H1 (cell line): ENCODE measurements around the gene PXT1. TPM values are rescaled to one million over a fixed set of nuclear protein-coding genes. Genes with fewer than 3 reads are reported as not detected.

Experiments used
- CTCF ChIA-PET: fragments of 300-600 bp; sonication (Branson Sonifier 250); formaldehyde crosslinking; loops from one replicate; lab custom pipeline; 2021; ENCODE audit not compliant: partially characterized antibody; lab: Charles Lee
- POLR2A ChIA-PET: fragments of 300-600 bp; sonication (Branson Sonifier 250); formaldehyde crosslinking; loops from one replicate; lab custom pipeline; 2021; ENCODE audit warnings: inconsistent platforms; ENCODE audit not compliant: partially characterized antibody; lab: Charles Lee
- DNase-seq, 2 experiments: peaks; one replicate each; pipeline versions ENCODE4 v3.0.0 to v3.0.0-alpha.2; 2010 to 2022; ENCODE audit warnings: low spot score in 2 of 2, low read depth in 1 of 2, mixed read lengths in 1 of 2
- FAIRE-seq: peaks from 2 replicates; lab custom pipeline; 2011; peaks lifted over from hg19 to GRCh38; lab: Jason Lieb, UNC
- H2AFZ ChIP-seq: 2 replicates; pipeline ENCODE4 v1.8.1; 2012; ENCODE audit warnings: low read length, inconsistent platforms
- H2AK5ac ChIP-seq: 2 replicates; pipeline ENCODE4 v1.6.1; 2013; ENCODE audit warnings: low read depth, low read length
- H2BK120ac ChIP-seq: replicated peaks from 2 replicates; pipeline ENCODE3; 2013; ENCODE audit warnings: low read depth, low read length, inconsistent platforms
- H2BK12ac ChIP-seq: 2 replicates; pipeline ENCODE4 v1.6.1; 2013; ENCODE audit warnings: low read depth, low read length
- H2BK15ac ChIP-seq: 2 replicates; pipeline ENCODE4 v1.6.1; 2013; ENCODE audit warnings: low read length
- H2BK20ac ChIP-seq: 2 replicates; pipeline ENCODE4 v1.6.1; 2013; ENCODE audit warnings: low read length
- H2BK5ac ChIP-seq: 2 replicates; pipeline ENCODE4 v1.6.1; 2013; ENCODE audit warnings: low read depth, low read length
- H3K14ac ChIP-seq: 2 replicates; pipeline ENCODE4 v1.6.1; 2013; ENCODE audit warnings: inconsistent platforms; ENCODE audit not compliant: insufficient read length
- H3K18ac ChIP-seq: 2 replicates; pipeline ENCODE4 v1.6.1; 2013; ENCODE audit warnings: low read length; ENCODE audit errors: extremely low read depth
- H3K23ac ChIP-seq: 2 replicates; pipeline ENCODE4 v1.6.1; 2013; ENCODE audit warnings: inconsistent platforms; ENCODE audit not compliant: insufficient read length
- H3K23me2 ChIP-seq: 2 replicates; pipeline ENCODE4 v1.6.1; 2013; ENCODE audit warnings: low read depth, low read length
- H3K27ac ChIP-seq: 2 replicates; pipeline ENCODE4 v1.6.1; 2011; ENCODE audit warnings: low read depth, low read length, inconsistent platforms
- H3K27me3 ChIP-seq, 4 experiments: replicated peaks in 1 of 4; 1 replicate in 1 of 4; 2 replicates in 3 of 4; pipeline versions ENCODE4 v1.6.1 to v1.8.1; 2011 to 2013; ENCODE audit warnings: low read length in 3 of 4, mild to moderate bottlenecking in 3 of 4, inconsistent platforms in 2 of 4, mixed read lengths in 2 of 4, moderate library complexity in 1 of 4; ENCODE audit not compliant: control insufficient read depth in 3 of 4, insufficient read depth in 3 of 4; ENCODE audit errors: extremely low read depth in 1 of 4
- H3K36me3 ChIP-seq, 4 experiments: 2 replicates each; pipeline versions ENCODE4 v1.6.1 to v1.8.1; 2011 to 2013; ENCODE audit warnings: mild to moderate bottlenecking in 4 of 4, low read length in 3 of 4, moderate library complexity in 2 of 4, control low read depth in 1 of 4, inconsistent platforms in 1 of 4; ENCODE audit not compliant: insufficient read depth in 4 of 4, control insufficient read depth in 2 of 4
- H3K4ac ChIP-seq: replicated peaks from 2 replicates; pipeline ENCODE3; 2013; ENCODE audit warnings: low read length, low read depth, mixed read lengths, inconsistent platforms; ENCODE audit not compliant: insufficient read length
- H3K4me1 ChIP-seq, 4 experiments: replicated peaks in 1 of 4; 1 replicate in 1 of 4; 2 replicates in 3 of 4; pipeline versions ENCODE4 v1.6.1 to v1.8.1; 2011 to 2013; ENCODE audit warnings: low read length in 3 of 4, inconsistent platforms in 2 of 4, mixed read lengths in 1 of 4; ENCODE audit not compliant: insufficient read depth in 4 of 4, control insufficient read depth in 3 of 4
- H3K4me2 ChIP-seq, 2 experiments: 2 replicates each; pipeline versions ENCODE4 v1.6.1 to v1.8.1; 2011 to 2013; ENCODE audit warnings: low read depth in 2 of 2, low read length in 2 of 2, control low read depth in 1 of 2, inconsistent platforms in 1 of 2, mild to moderate bottlenecking in 1 of 2; ENCODE audit not compliant: insufficient read depth in 1 of 2
- H3K4me3 ChIP-seq, 4 experiments: fragments of 200-600, 300-600 bp in 1 of 4; sonication (generic), shearing (Covaris generic), sonication (Bioruptor Twin) in 1 of 4; 2 replicates each; pipeline versions ENCODE4 v1.5.1 to v1.8.1; 2011 to 2016; ENCODE audit warnings: low read length in 4 of 4, low read depth in 3 of 4, control low read depth in 2 of 4, inconsistent platforms in 2 of 4, mild to moderate bottlenecking in 2 of 4, mixed read lengths in 1 of 4, moderate library complexity in 1 of 4; ENCODE audit not compliant: insufficient read depth in 2 of 4; ENCODE audit errors: extremely low read depth in 1 of 4
- H3K56ac ChIP-seq: replicated peaks from 2 replicates; pipeline ENCODE3; 2013; ENCODE audit warnings: low read depth, mild to moderate bottlenecking, mixed read lengths, low read length, inconsistent platforms; ENCODE audit not compliant: insufficient read length
- H3K79me1 ChIP-seq: 2 replicates; pipeline ENCODE4 v1.6.1; 2013; ENCODE audit warnings: low read depth, low read length, control low read depth
- H3K79me2 ChIP-seq, 2 experiments: 2 replicates each; pipeline versions ENCODE4 v1.6.1 to v1.8.1; 2012 to 2013; ENCODE audit warnings: low read length in 2 of 2, mild to moderate bottlenecking in 2 of 2, inconsistent platforms in 1 of 2; ENCODE audit not compliant: insufficient read depth in 2 of 2, control insufficient read depth in 1 of 2
- H3K9ac ChIP-seq, 4 experiments: replicated peaks in 1 of 4; 1 replicate in 1 of 4; 2 replicates in 3 of 4; pipeline versions ENCODE4 v1.6.1 to v1.8.1; 2011 to 2013; ENCODE audit warnings: low read depth in 3 of 4, low read length in 3 of 4, control low read depth in 2 of 4, mild to moderate bottlenecking in 2 of 4, moderate library complexity in 2 of 4, inconsistent platforms in 1 of 4; ENCODE audit errors: extremely low read depth in 1 of 4
- H3K9me3 ChIP-seq, 2 experiments: 2 replicates each; pipeline versions ENCODE4 v1.6.1 to v1.8.1; 2012 to 2013; ENCODE audit warnings: mild to moderate bottlenecking in 2 of 2, moderate library complexity in 2 of 2, control low read depth in 1 of 2, inconsistent platforms in 1 of 2, low read depth in 1 of 2, low read length in 1 of 2, mixed read lengths in 1 of 2; ENCODE audit not compliant: insufficient read depth in 2 of 2
- H4K20me1 ChIP-seq, 2 experiments: replicated peaks in 1 of 2; 2 replicates each; pipeline versions ENCODE3 to v1.8.1; 2011 to 2013; ENCODE audit warnings: inconsistent platforms in 2 of 2, low read length in 2 of 2, mild to moderate bottlenecking in 1 of 2; ENCODE audit not compliant: insufficient read depth in 2 of 2, control insufficient read depth in 1 of 2
- H4K5ac ChIP-seq: 2 replicates; pipeline ENCODE4 v1.6.1; 2013; ENCODE audit warnings: low read length, low read depth, mixed read lengths, inconsistent platforms; ENCODE audit not compliant: insufficient read length
- H4K8ac ChIP-seq: 2 replicates; pipeline ENCODE4 v1.8.0; 2013; ENCODE audit warnings: mild to moderate bottlenecking, moderate library complexity, low read length, inconsistent platforms; ENCODE audit not compliant: insufficient read depth; ENCODE audit errors: extremely low read depth
- H4K91ac ChIP-seq: replicated peaks from 2 replicates; pipeline ENCODE3; 2013; ENCODE audit warnings: low read length, mixed read lengths, inconsistent platforms; ENCODE audit not compliant: insufficient read length
- ATF3 ChIP-seq: IDR thresholded peaks from 2 replicates; pipeline ENCODE4 v1.6.1; 2011; ENCODE audit warnings: low read depth, mild to moderate bottlenecking, low read length; ENCODE audit not compliant: insufficient read depth
- BCL11A ChIP-seq, 2 experiments: IDR thresholded peaks; one replicate each; pipeline ENCODE4 v1.6.1; 2011; ENCODE audit warnings: low read depth in 2 of 2, low read length in 2 of 2, mild to moderate bottlenecking in 2 of 2
- BRCA1 ChIP-seq: IDR thresholded peaks from 2 replicates; pipeline ENCODE4 v1.6.1; 2012; ENCODE audit warnings: low read depth, low read length, improper control_type of control experiment
- CHD2 ChIP-seq: IDR thresholded peaks from 2 replicates; pipeline ENCODE4 v1.6.1; 2012; ENCODE audit warnings: low read length, improper control_type of control experiment
- CREB1 ChIP-seq: IDR thresholded peaks from 2 replicates; pipeline ENCODE4 v1.6.1; 2012; ENCODE audit warnings: inconsistent platforms
- E2F6 ChIP-seq: IDR thresholded peaks from 2 replicates; pipeline ENCODE4 v1.6.1; 2012; ENCODE audit warnings: inconsistent platforms
- HDAC2 ChIP-seq, 2 experiments: fragments of 300-600 bp in 1 of 2; sonication (generic) in 1 of 2; IDR thresholded peaks; 2 replicates each; pipeline ENCODE4 v1.6.1; 2011 to 2012; ENCODE audit warnings: low read depth in 2 of 2, low read length in 2 of 2, mild to moderate bottlenecking in 2 of 2, moderate library complexity in 2 of 2, borderline replicate concordance in 1 of 2, inconsistent platforms in 1 of 2
- JUND ChIP-seq: IDR thresholded peaks from 2 replicates; pipeline ENCODE4 v1.6.1; 2011; ENCODE audit warnings: mild to moderate bottlenecking, improper control_type of control experiment, low read length
- KDM1A ChIP-seq: fragments of 200-600, 300-600 bp; sonication (generic); IDR thresholded peaks from 2 replicates; pipeline ENCODE4 v1.7.1; 2016; ENCODE audit warnings: mild to moderate bottlenecking, low read length, borderline replicate concordance
- MAFK ChIP-seq: IDR thresholded peaks from 2 replicates; pipeline ENCODE4 v1.6.1; 2012; ENCODE audit warnings: low read depth, mild to moderate bottlenecking, improper control_type of control experiment, low read length
- SAP30 ChIP-seq: fragments of 300-600 bp; sonication (generic); IDR thresholded peaks from 2 replicates; pipeline ENCODE4 v1.7.1; 2012; ENCODE audit warnings: low read length, moderate library complexity, mild to moderate bottlenecking, inconsistent platforms; ENCODE audit not compliant: insufficient read depth, insufficient replicate concordance
- SP2 ChIP-seq: IDR thresholded peaks from 2 replicates; pipeline ENCODE4 v1.6.1; 2012; ENCODE audit warnings: mild to moderate bottlenecking, low read length, inconsistent platforms
- TBP ChIP-seq: IDR thresholded peaks from 2 replicates; pipeline ENCODE4 v1.6.1; 2011; ENCODE audit warnings: low read depth, low read length, improper control_type of control experiment
- YY1 ChIP-seq: IDR thresholded peaks from 2 replicates; pipeline ENCODE4 v1.6.1; 2011; ENCODE audit warnings: low read depth, mild to moderate bottlenecking, low read length
- WGBS, 2 experiments: shearing (Covaris generic) in 1 of 2; methylation state at CpG; one replicate each; pipeline versions ENCODE4 v1.1.6 to v1.1.7; 2013 to 2015; ENCODE audit warnings: low lambda C conversion rate in 2 of 2, mixed read lengths in 2 of 2, inconsistent platforms in 1 of 2, low coverage in 1 of 2, missing lambda C conversion rate in 1 of 2; ENCODE audit not compliant: insufficient replicate concordance in 2 of 2, insufficient coverage in 1 of 2, insufficient read length in 1 of 2; ENCODE audit errors: extremely low coverage in 1 of 2, missing lambda C conversion rate in 1 of 2; 5-methylcytosine and 5-hydroxymethylcytosine counted together
- polyA plus RNA-seq, 7 experiments: library from polyadenylated mRNA; depleted of rRNA in 3 of 7; stranded (reverse) in 5 of 7; unstranded in 2 of 7; fragments of >200 nt in 5 of 7; fragments of 200-250 nt in 2 of 7; gene quantifications; 1 replicate in 5 of 7; 2 replicates in 1 of 7; 4 replicates in 1 of 7; pipeline versions ENCODE4 v1.2.1 to v1.2.3, GENCODE V29; 2011 to 2013; ENCODE audit warnings: missing spikeins in 2 of 7, mixed read lengths in 2 of 7
- total RNA-seq: library from RNA; stranded (reverse); fragmentation: NEBNext Ultra II Directional; extraction: Animal tissue kit (Norgen Biotek cat#: 25700); gene quantifications from 2 replicates; pipeline ENCODE4 v1.2.1, GENCODE V29; 2021

PXT1 gene
- total and polyA plus RNA-seq, 2 of the 8 experiments (the other 6 are each of a cell fraction or from before 2014, with no cell fraction given) = 0.06 TPM; not detected in 1

- no peaks in the 10 kb centered on the region for H3K36me3 ChIP-seq
- no peak overlapping the region for H3K27ac ChIP-seq
- H2BK15ac ChIP-seq = no peak overlapping the region
- no peak overlapping the region for H3K4me3 ChIP-seq
- H4K20me1 ChIP-seq = no peaks in the 10 kb centered on the region
- H3K4me2 ChIP-seq = no peak overlapping the region
- POLR2A ChIA-PET = no interaction called here
- H3K4me1 ChIP-seq = peaks cover 0 to 11% (median under 1%) of the 10 kb centered on the region in 4 experiments; a peak in 4 of 7 replicates
- H3K23me2 ChIP-seq = peaks cover 12% of the 10 kb centered on the region
- no peak overlapping the region for H4K91ac ChIP-seq
- FAIRE-seq (no peak), DNase-seq (no peak)
- H2BK20ac ChIP-seq = no peak overlapping the region
- no peak overlapping the region for H3K23ac ChIP-seq
- H4K8ac ChIP-seq = no peak overlapping the region
- H3K27me3 ChIP-seq = peaks cover 11 to 37% (median 36%) of the 10 kb centered on the region in 4 experiments
- no peak overlapping the region for H3K4ac ChIP-seq
- H3K18ac ChIP-seq = no peak overlapping the region
- no peaks in the 10 kb centered on the region for H3K79me2 ChIP-seq
- H3K56ac ChIP-seq = no peak overlapping the region
- no peak overlapping the region for H2AK5ac ChIP-seq
- no peak overlapping the region for H2BK120ac ChIP-seq
- 82% methylated on average over 2 of the region's 2 CpGs; no CpG with 5 or more reads in 1 of the 2 experiments for WGBS, 2 experiments
- H2BK5ac ChIP-seq = no peak overlapping the region
- H3K14ac ChIP-seq = no peak overlapping the region
- no peak overlapping the region for H2BK12ac ChIP-seq
- H4K5ac ChIP-seq = no peak overlapping the region
- no peak overlapping the region for H3K9ac ChIP-seq
- H3K79me1 ChIP-seq = no peaks in the 10 kb centered on the region
- no peak overlapping the region for H2AFZ ChIP-seq
- H3K9me3 ChIP-seq = no peaks in the 10 kb centered on the region
- CTCF ChIA-PET = interaction anchor here (1.2 to 3.2 kb wide), 2 partner anchors 10 to 24 kb away, joined by 5 to 10 read pairs; no protein-coding TSS in a partner anchor
- TF ChIP-seq SP2 (no peak), CREB1 (no peak), HDAC2 (IDR thresholded peaks at IDR 0.05; ENCODE audit: borderline replicate concordance in 1 of 2, low read depth in 2 of 2, low read length in 2 of 2) (no peak), CHD2 (no peak), ATF3 (no peak), KDM1A (no peak), E2F6 (no peak), TBP (no peak), MAFK (no peak), BCL11A (IDR thresholded peaks at IDR 0.05; ENCODE audit: low read depth in 2 of 2, low read length in 2 of 2) (no peak), BRCA1 (no peak), YY1 (no peak), JUND (no peak), SAP30 (no peak)
Measured at GRCh38 chr6:36384095-36384494, 58.6 kb downstream of the PXT1 start.
